Ovary (tissue), 3 donors: ENCODE data around the gene EXT2.

ENCODE experiments used
- CTCF ChIP-seq, 3 donors: fragments of 450-650 bp in 2 of 3; fragments of 200-600 bp in 1 of 3; IDR thresholded peaks; one replicate each; pipeline versions ENCODE4 v1.5.1 to v1.8.0; 2016 to 2022; ENCODE audit warnings: antibody characterized with exemption in 3 of 3, mild to moderate bottlenecking in 1 of 3
- POLR2A ChIP-seq: fragments of 450-650 bp; IDR thresholded peaks from one replicate; pipeline ENCODE4 v1.6.1; 2017; ENCODE audit warnings: antibody characterized with exemption, mild to moderate bottlenecking, moderate library complexity
- donor health status: DM: no; HTN: no; CAD: no.

- TF ChIP-seq POLR2A (no peak), CTCF (IDR thresholded peaks at IDR 0.05) (no peak)
These were observed 20.9 kb downstream of the EXT2 start for GRCh38 chr11:44116234-44116830.
